Measurements from ENCODE around the gene LDAH.

The LDAH gene

GRCh38 chr2:20666304-20667150 is 156.4 kb downstream of the LDAH start, which contains the start of gene GDF7:
Gene GDF7, plus strand, starts transcription at chr2:20667144. Its CDS starts 96 bp downstream, at chr2:20667240.
- peak; percentile 40 for DNase-seq

GRCh38 chr2:20666005-20666303 is 156.9 kb downstream of the LDAH start:
- no peak for DNase-seq

- DNase-seq, result no peak
Measured at GRCh38 chr2:20665243-20666004, 157.5 kb downstream of the LDAH start.

GRCh38 chr2:20664431-20665242 is 158.3 kb downstream of the LDAH start:
- no peak for DNase-seq

GRCh38 chr2:20664071-20664390 is 158.9 kb downstream of the LDAH start:
- no peak for DNase-seq

- no peak for DNase-seq
Measured at GRCh38 chr2:20663196-20664070, 159.5 kb downstream of the LDAH start.

GRCh38 chr2:20662308-20662937 is 160.5 kb downstream of the LDAH start:
- no peak for DNase-seq

- DNase-seq, result peak; percentile 73
Measured at GRCh38 chr2:20661421-20662307, 161.2 kb downstream of the LDAH start.

- no peak for DNase-seq
Measured at GRCh38 chr2:20660506-20661420, 162.1 kb downstream of the LDAH start.

- no peak for DNase-seq
Measured at GRCh38 chr2:20657522-20658235, 165.2 kb downstream of the LDAH start.

GRCh38 chr2:20656561-20656960 is 166.3 kb downstream of the LDAH start:
- DNase-seq, result no peak

GRCh38 chr2:20654535-20654813 is 168.4 kb downstream of the LDAH start:
- no peak for DNase-seq

GRCh38 chr2:20653695-20654534 is 169.0 kb downstream of the LDAH start:
- no peak for DNase-seq

- DNase-seq, result no peak
Measured at GRCh38 chr2:20652673-20653575, 170.0 kb downstream of the LDAH start.

- no peak for DNase-seq
Measured at GRCh38 chr2:20652141-20652540, 170.8 kb downstream of the LDAH start.

- DNase-seq, result no peak
Measured at GRCh38 chr2:20651731-20652099, 171.2 kb downstream of the LDAH start.
